Spleen (tissue), 11 donors: ENCODE measurements around the gene DRC1. TPM values are rescaled to one million over a fixed set of nuclear protein-coding genes. Genes with fewer than 3 reads are reported as not detected.
A peak's percentile ranks its signal among the peaks of the same experiment; 100 is the strongest.

Source experiments
- DNase-seq: peaks from one replicate; pipeline ENCODE4 v3.0.0-alpha.2; 2020
- H3K27ac ChIP-seq, 8 donors: fragments of 200-600 bp; sonication (generic) in 7 of 8; 1 replicate in 4 of 8; 2 replicates in 4 of 8; pipeline versions ENCODE4 v1.5.0 to v1.8.0; 2016 to 2021; ENCODE audit warnings: inconsistent platforms in 4 of 8, mild to moderate bottlenecking in 4 of 8, moderate library complexity in 1 of 8
- H3K27me3 ChIP-seq, 7 donors: fragments of 200-600 bp; sonication (generic) in 6 of 7; replicated peaks in 1 of 7; 1 replicate in 4 of 7; 2 replicates in 3 of 7; pipeline versions ENCODE4 v1.5.0 to v1.8.0; 2016 to 2021; ENCODE audit warnings: inconsistent platforms in 3 of 7, mild to moderate bottlenecking in 1 of 7
- H3K36me3 ChIP-seq, 6 donors: fragments of 200-600 bp; sonication (generic) in 5 of 6; 1 replicate in 4 of 6; 2 replicates in 2 of 6; pipeline versions ENCODE4 v1.5.0 to v1.8.0; 2016 to 2021; ENCODE audit warnings: inconsistent platforms in 2 of 6
- H3K4me1 ChIP-seq, 6 donors: fragments of 200-600 bp; sonication (generic) in 5 of 6; 1 replicate in 3 of 6; 2 replicates in 3 of 6; pipeline versions ENCODE4 v1.5.0 to v1.8.0; 2016 to 2021; ENCODE audit warnings: inconsistent platforms in 3 of 6
- H3K4me3 ChIP-seq, 8 donors: fragments of 200-600 bp; sonication (generic) in 7 of 8; 1 replicate in 4 of 8; 2 replicates in 4 of 8; pipeline versions ENCODE4 v1.5.0 to v1.8.0; 2016 to 2021; ENCODE audit warnings: inconsistent platforms in 4 of 8, mild to moderate bottlenecking in 4 of 8, moderate library complexity in 2 of 8
- H3K9me3 ChIP-seq, 8 donors: fragments of 200-600 bp; sonication (generic) in 7 of 8; 1 replicate in 4 of 8; 2 replicates in 4 of 8; pipeline versions ENCODE4 v1.5.0 to v1.8.0; 2016 to 2021; ENCODE audit warnings: inconsistent platforms in 4 of 8
- CTCF ChIP-seq, 11 experiments: fragments of 200-600 bp in 7 of 11; fragments of 450-650 bp in 4 of 11; sonication (generic) in 4 of 11; IDR thresholded peaks in 8 of 11; conservative IDR thresholded peaks in 3 of 11; 1 replicate in 7 of 11; 2 replicates in 4 of 11; pipeline versions ENCODE4 v1.4.0 to v1.8.0; 2016 to 2021; ENCODE audit warnings: antibody characterized with exemption in 11 of 11, inconsistent platforms in 4 of 11, mild to moderate bottlenecking in 1 of 11
- POLR2A ChIP-seq, 3 donors: fragments of 450-650 bp; IDR thresholded peaks; one replicate each; pipeline ENCODE4 v1.5.1; 2017; ENCODE audit warnings: antibody characterized with exemption in 3 of 3, mild to moderate bottlenecking in 1 of 3
- POLR2AphosphoS5 ChIP-seq, 3 donors: sonication (generic); formaldehyde crosslinking; IDR thresholded peaks; one replicate each; pipeline ENCODE4 v1.5.1; 2017; ENCODE audit warnings: antibody characterized with exemption in 3 of 3
- WGBS, 5 donors: extraction: QIAGEN DNeasy Blood & Tissue Kit in 3 of 5; methylation state at CpG; one replicate each; pipeline versions ENCODE4 v1.1.5 to v1.1.7; 2013 to 2018; 5-methylcytosine and 5-hydroxymethylcytosine counted together
- intact Hi-C: fragments of 100-400 bp; cut with DNase I; formaldehyde crosslinking; loops from one replicate; pipeline ENCODE4 v1.15.0; 2023; ENCODE audit warnings: low total_unique reads
- polyA plus RNA-seq, 3 donors: library from polyadenylated mRNA; stranded (reverse); fragments of 200-250 nt; gene quantifications; one replicate each; pipeline ENCODE4 v1.2.1, GENCODE V29; 2013
- total RNA-seq, 7 donors: library from RNA; depleted of rRNA in 3 of 7; stranded (reverse); fragments of >200 nt in 3 of 7; fragmentation: NEBNext Ultra II Directional in 4 of 7; extraction: Animal tissue kit (Norgen Biotek cat#: 25700) in 4 of 7; gene quantifications; one replicate each; pipeline versions ENCODE4 v1.1.0 to v1.2.1, GENCODE V29; 2016 to 2021
- donor health status: healthy with polysubstance abuse.
- donor health status: DM: no; HTN: no; CAD: no; lungs with moderate emphysema.
- donor health status: DM: no; HTN: no; CAD: no.
- donor health status: Bipolar disorder and iron deficiency.
- donor health status: healthy.
- donor health status: DM: no; HTN: no; CAD: no.
- donor health status: DM: yes; HTN: yes; CAD: no.

The DRC1 gene
- total and polyA plus RNA-seq, 10 donors, result 0.04 to 0.25 (median 0.23) TPM; not detected in 7

GRCh38 chr2:26485725-26486418, 84.2 kb downstream of the DRC1 start:
- intact Hi-C loops, result no loop called here

GRCh38 chr2:26486789-26487188, 85.1 kb downstream of the DRC1 start:
- Histone ChIP-seq H3K36me3 (no peaks in the 10 kb centered on the region), H3K9me3 (no peaks in the 10 kb centered on the region), H3K27me3 (peaks cover 0 to 6% (median 0%) of the 10 kb centered on the region in 7 donors), H3K4me1 (peaks cover 0 to 17% (median 9%) of the 10 kb centered on the region in 6 donors), H3K4me3 (no peak overlapping the region), H3K27ac (no peak overlapping the region)
- 82 to 92% (median 85%) methylated on average over 3 of the region's 3 CpGs for whole genome bisulfite sequencing, 5 donors
- DNase-seq, result no peak
- TF ChIP-seq CTCF (IDR thresholded peaks at IDR 0.05 in 8 of 11, conservative IDR thresholded peaks at IDR 0.05 in 3 of 11), result no peak
- no peak for TF ChIP-seq POLR2A (IDR thresholded peaks at IDR 0.05)
- TF ChIP-seq POLR2AphosphoS5 (IDR thresholded peaks at IDR 0.05), result no peak
- intact Hi-C loops, result no loop called here

More at GRCh38 chr2:26485725-26486418, 84.2 kb downstream of the DRC1 start:
- DNase-seq, result peak; percentile 39
- Histone ChIP-seq H3K27me3 (peaks cover 0 to 6% (median 0%) of the 10 kb centered on the region in 7 donors), H3K4me3 (no peak overlapping the region), H3K9me3 (no peaks in the 10 kb centered on the region), H3K27ac (no peak overlapping the region), H3K4me1 (peaks cover 0 to 17% (median 9%) of the 10 kb centered on the region in 6 donors), H3K36me3 (no peaks in the 10 kb centered on the region)
- 79 to 91% (median 88%) methylated on average over 8 of the region's 8 CpGs for WGBS, 5 donors
- no peak for TF ChIP-seq POLR2A (IDR thresholded peaks at IDR 0.05)
- no peak for TF ChIP-seq CTCF (IDR thresholded peaks at IDR 0.05 in 8 of 11, conservative IDR thresholded peaks at IDR 0.05 in 3 of 11)

- no peak overlapping the region for H3K4me3 ChIP-seq
- no peak for DNase-seq
- H3K9me3 ChIP-seq, result no peaks in the 10 kb centered on the region
- TF ChIP-seq POLR2A (IDR thresholded peaks at IDR 0.05), result no peak
- TF ChIP-seq CTCF (IDR thresholded peaks at IDR 0.05 in 8 of 11, conservative IDR thresholded peaks at IDR 0.05 in 3 of 11), result no peak
- no peak for TF ChIP-seq POLR2AphosphoS5 (IDR thresholded peaks at IDR 0.05)
- WGBS, 5 donors, result 48 to 75% (median 56%) methylated on average over 5 of the region's 5 CpGs
- no peaks in the 10 kb centered on the region for H3K36me3 ChIP-seq
- intact Hi-C loops, result no loop called here
- H3K27ac ChIP-seq, result no peak overlapping the region
- H3K27me3 ChIP-seq, result peaks cover 0 to 6% (median 0%) of the 10 kb centered on the region in 7 donors
- H3K4me1 ChIP-seq, result peaks cover 0 to 17% (median 9%) of the 10 kb centered on the region in 6 donors
These were observed 85.5 kb downstream of the DRC1 start for GRCh38 chr2:26487192-26487591.

- WGBS, 5 donors, result 87 to 92% (median 90%) methylated on average over 6 to 20 of the region's 20 CpGs
- no peaks in the 10 kb centered on the region for H3K9me3 ChIP-seq
- TF ChIP-seq CTCF (IDR thresholded peaks at IDR 0.05 in 8 of 11, conservative IDR thresholded peaks at IDR 0.05 in 3 of 11), result no peak
- TF ChIP-seq POLR2A (IDR thresholded peaks at IDR 0.05), result no peak
- TF ChIP-seq POLR2AphosphoS5 (IDR thresholded peaks at IDR 0.05), result no peak
- H3K27ac ChIP-seq, result no peak overlapping the region
- DNase-seq, result peak; percentile 63
- H3K4me1 ChIP-seq, result peaks cover 0 to 12% (median 6%) of the 10 kb centered on the region in 6 donors
- intact Hi-C loops, result no loop called here
- H3K4me3 ChIP-seq, result no peak overlapping the region
- peaks cover 0 to 13% (median 0%) of the 10 kb centered on the region in 7 donors for H3K27me3 ChIP-seq
- H3K36me3 ChIP-seq, result no peaks in the 10 kb centered on the region
These were observed 86.9 kb downstream of the DRC1 start for GRCh38 chr2:26488463-26489212.
